ENCODE data around the gene ZNF497.

GRCh38 chr19:58305065-58305931, 57.3 kb downstream of the ZNF497 start, which contains the start of gene ERVK3-1:
- TF ChIP-seq CTCF (IDR thresholded peaks at IDR 0.05; ENCODE audit: insufficient read depth, low read length, poor library complexity, severe bottlenecking) (no peak), EZH2phosphoT487 (conservative IDR thresholded peaks at IDR 0.05; ENCODE audit: low read length) (no peak)

All from SU-DHL-6 (cell line).